ENCODE results near the gene ELL.

DNA sequence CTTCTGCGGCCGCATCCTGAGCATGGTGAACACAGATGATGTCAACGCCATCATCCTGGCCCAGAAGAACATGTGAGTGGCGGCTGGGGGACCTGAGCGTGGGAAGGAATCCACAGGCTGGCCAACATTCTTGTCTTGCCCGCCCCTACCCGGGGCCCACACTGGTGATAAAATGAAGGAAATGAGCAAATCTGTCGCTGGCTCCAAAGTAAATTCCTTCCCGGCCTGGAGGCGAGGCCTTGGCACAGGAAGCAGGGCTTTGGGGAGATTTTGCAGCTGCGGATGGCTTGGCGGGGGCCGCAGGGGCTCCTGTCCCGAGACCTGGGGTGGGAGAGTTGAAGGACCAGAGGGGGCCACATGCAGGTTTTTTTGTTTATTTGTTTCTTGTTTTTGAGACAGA lies 40.2 kb upstream of the ELL start:
- TF ChIP-seq, protein P1, sequence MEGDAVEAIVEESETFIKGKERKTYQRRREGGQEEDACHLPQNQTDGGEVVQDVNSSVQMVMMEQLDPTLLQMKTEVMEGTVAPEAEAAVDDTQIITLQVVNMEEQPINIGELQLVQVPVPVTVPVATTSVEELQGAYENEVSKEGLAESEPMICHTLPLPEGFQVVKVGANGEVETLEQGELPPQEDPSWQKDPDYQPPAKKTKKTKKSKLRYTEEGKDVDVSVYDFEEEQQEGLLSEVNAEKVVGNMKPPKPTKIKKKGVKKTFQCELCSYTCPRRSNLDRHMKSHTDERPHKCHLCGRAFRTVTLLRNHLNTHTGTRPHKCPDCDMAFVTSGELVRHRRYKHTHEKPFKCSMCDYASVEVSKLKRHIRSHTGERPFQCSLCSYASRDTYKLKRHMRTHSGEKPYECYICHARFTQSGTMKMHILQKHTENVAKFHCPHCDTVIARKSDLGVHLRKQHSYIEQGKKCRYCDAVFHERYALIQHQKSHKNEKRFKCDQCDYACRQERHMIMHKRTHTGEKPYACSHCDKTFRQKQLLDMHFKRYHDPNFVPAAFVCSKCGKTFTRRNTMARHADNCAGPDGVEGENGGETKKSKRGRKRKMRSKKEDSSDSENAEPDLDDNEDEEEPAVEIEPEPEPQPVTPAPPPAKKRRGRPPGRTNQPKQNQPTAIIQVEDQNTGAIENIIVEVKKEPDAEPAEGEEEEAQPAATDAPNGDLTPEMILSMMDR (IDR thresholded peaks at IDR 0.05), result no peak
- TF ChIP-seq POLR2A (IDR thresholded peaks at IDR 0.05) (no peak), POLR2AphosphoS5 (IDR thresholded peaks at IDR 0.05) (no peak)
